Testis (tissue), 3 donors: ENCODE data around the gene R3HCC1L. TPM values are rescaled to one million over a fixed set of nuclear protein-coding genes. Genes with fewer than 3 reads are reported as not detected.

Source experiments
- DNase-seq: peaks from one replicate; pipeline ENCODE4 v3.0.0-alpha.2; 2019
- H3K27ac ChIP-seq, 2 donors: fragments of 200-600 bp; sonication (generic); one replicate each; pipeline ENCODE4 v1.5.1; 2019
- H3K27me3 ChIP-seq: fragments of 200-600 bp; sonication (generic); one replicate; pipeline ENCODE4 v1.5.1; 2019
- H3K36me3 ChIP-seq: fragments of 200-600 bp; sonication (generic); one replicate; pipeline ENCODE4 v1.5.1; 2017; ENCODE audit warnings: low read depth; ENCODE audit errors: missing control alignments
- H3K4me1 ChIP-seq: fragments of 200-600 bp; sonication (generic); one replicate; pipeline ENCODE4 v1.5.1; 2019
- H3K4me3 ChIP-seq, 2 donors: fragments of 200-600 bp; sonication (generic); one replicate each; pipeline ENCODE4 v1.5.1; 2017 to 2019
- H3K9me3 ChIP-seq: fragments of 200-600 bp; sonication (generic); one replicate; pipeline ENCODE4 v1.5.1; 2017
- POLR2A ChIP-seq: fragments of 450-650 bp; IDR thresholded peaks from one replicate; pipeline ENCODE4 v1.6.1; 2017; ENCODE audit warnings: antibody characterized with exemption, mild to moderate bottlenecking, moderate library complexity
- WGBS, 2 donors: methylation state at CpG; one replicate each; pipeline ENCODE4 v1.1.5; 2018; 5-methylcytosine and 5-hydroxymethylcytosine counted together
- intact Hi-C: fragments of 100-400 bp; cut with DNase I; formaldehyde crosslinking; loops from one replicate; pipeline ENCODE4 v1.15.1; 2023; ENCODE audit warnings: low total_unique reads
- polyA plus RNA-seq: library from polyadenylated mRNA; stranded (reverse); fragments of 350-450 nt; fragmentation: Illumina TruSeq; extraction: RNeasy Lipid Tissue Mini Kit (QIAGEN cat#74804); gene quantifications from one replicate; pipeline ENCODE4 v1.2.3, GENCODE V29; 2014; ENCODE audit warnings: low read depth, low replicate concordance; ENCODE audit not compliant: insufficient read depth
- total RNA-seq, 2 donors: library from RNA; depleted of rRNA; stranded (reverse); fragments of >200 nt; gene quantifications; one replicate each; pipeline ENCODE4 v1.2.3, GENCODE V29; 2016
- TF ChIP-seq, protein P1 (sequence below), 3 experiments: fragments of 450-650 bp in 2 of 3; fragments of 200-600 bp in 1 of 3; sonication (generic) in 1 of 3; IDR thresholded peaks; one replicate each; pipeline ENCODE4 v1.5.1; 2016 to 2019; ENCODE audit warnings: antibody characterized with exemption in 3 of 3, mild to moderate bottlenecking in 2 of 3, moderate library complexity in 1 of 3

Gene R3HCC1L
- total and polyA plus RNA-seq, 3 donors from 2014 or later, result 36.9 to 39.5 (median 38.5) TPM

GRCh38 chr10:98196985-98197384 is 62.5 kb downstream of the R3HCC1L start:
- Histone ChIP-seq H3K9me3 (no peaks in the 10 kb centered on the region), H3K4me3 (no peak overlapping the region), H3K27me3 (no peaks in the 10 kb centered on the region), H3K36me3 (no peaks in the 10 kb centered on the region), H3K4me1 (no peaks in the 10 kb centered on the region), H3K27ac (no peak overlapping the region)
- TF ChIP-seq, protein P1, sequence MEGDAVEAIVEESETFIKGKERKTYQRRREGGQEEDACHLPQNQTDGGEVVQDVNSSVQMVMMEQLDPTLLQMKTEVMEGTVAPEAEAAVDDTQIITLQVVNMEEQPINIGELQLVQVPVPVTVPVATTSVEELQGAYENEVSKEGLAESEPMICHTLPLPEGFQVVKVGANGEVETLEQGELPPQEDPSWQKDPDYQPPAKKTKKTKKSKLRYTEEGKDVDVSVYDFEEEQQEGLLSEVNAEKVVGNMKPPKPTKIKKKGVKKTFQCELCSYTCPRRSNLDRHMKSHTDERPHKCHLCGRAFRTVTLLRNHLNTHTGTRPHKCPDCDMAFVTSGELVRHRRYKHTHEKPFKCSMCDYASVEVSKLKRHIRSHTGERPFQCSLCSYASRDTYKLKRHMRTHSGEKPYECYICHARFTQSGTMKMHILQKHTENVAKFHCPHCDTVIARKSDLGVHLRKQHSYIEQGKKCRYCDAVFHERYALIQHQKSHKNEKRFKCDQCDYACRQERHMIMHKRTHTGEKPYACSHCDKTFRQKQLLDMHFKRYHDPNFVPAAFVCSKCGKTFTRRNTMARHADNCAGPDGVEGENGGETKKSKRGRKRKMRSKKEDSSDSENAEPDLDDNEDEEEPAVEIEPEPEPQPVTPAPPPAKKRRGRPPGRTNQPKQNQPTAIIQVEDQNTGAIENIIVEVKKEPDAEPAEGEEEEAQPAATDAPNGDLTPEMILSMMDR (IDR thresholded peaks at IDR 0.05), result no peak
- no peak for TF ChIP-seq POLR2A
- DNase-seq, result no peak
- 57 to 62% methylated on average over 6 of the region's 6 CpGs for WGBS, 2 donors
- intact Hi-C loops, result no loop called here

GRCh38 chr10:98201760-98202159 is 67.3 kb downstream of the R3HCC1L start:
- TF ChIP-seq, protein P1 (IDR thresholded peaks at IDR 0.05), result no peak
- TF ChIP-seq POLR2A, result no peak
- intact Hi-C loops, result no loop called here
- Histone ChIP-seq H3K36me3 (no peaks in the 10 kb centered on the region), H3K27ac (no peak overlapping the region), H3K9me3 (no peaks in the 10 kb centered on the region), H3K4me1 (no peaks in the 10 kb centered on the region), H3K4me3 (no peak overlapping the region), H3K27me3 (no peaks in the 10 kb centered on the region)
- no peak for DNase-seq
- WGBS, 2 donors, result 74 to 88% methylated on average over 5 of the region's 5 CpGs

DNA sequence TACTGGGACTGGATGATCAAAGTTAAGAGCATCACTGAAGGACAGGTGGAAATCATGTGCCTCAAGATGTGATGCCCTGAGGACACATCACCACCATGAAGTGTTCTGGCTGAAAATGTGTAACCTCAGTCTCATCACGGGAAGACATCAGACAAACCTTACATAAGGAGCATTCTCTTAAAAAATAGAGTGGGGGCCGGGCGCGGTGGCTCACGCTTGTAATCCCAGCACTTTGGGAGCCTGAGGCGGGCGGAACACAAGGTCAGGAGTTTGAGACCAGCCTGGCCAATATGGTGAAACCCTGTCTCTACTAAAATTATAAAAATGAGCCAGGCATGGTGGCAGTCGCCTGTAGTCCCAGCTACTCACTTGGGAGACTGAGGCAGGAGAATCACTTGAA is 67.9 kb downstream of the R3HCC1L start:
- no peak for DNase-seq
- TF ChIP-seq POLR2A, result no peak
- TF ChIP-seq, protein P1 (IDR thresholded peaks at IDR 0.05), result no peak
- no peaks in the 10 kb centered on the region for H3K36me3 ChIP-seq
- H3K4me3 ChIP-seq, result no peak overlapping the region
- H3K9me3 ChIP-seq, result no peaks in the 10 kb centered on the region
- 88 to 95% methylated on average over 8 of the region's 8 CpGs for WGBS, 2 donors
- H3K27ac ChIP-seq, result no peak overlapping the region
- no peaks in the 10 kb centered on the region for H3K4me1 ChIP-seq
- intact Hi-C loops, result no loop called here
- no peaks in the 10 kb centered on the region for H3K27me3 ChIP-seq

- 89 to 96% methylated on average over 2 of the region's 2 CpGs for WGBS, 2 donors
- intact Hi-C loops, result no loop called here
Measured at GRCh38 chr10:98205351-98205750, 70.9 kb downstream of the R3HCC1L start.

GRCh38 chr10:98208925-98209324 is 74.5 kb downstream of the R3HCC1L start:
- H3K27ac ChIP-seq, result no peak overlapping the region

More at GRCh38 chr10:98205351-98205750, 70.9 kb downstream of the R3HCC1L start:
- Histone ChIP-seq H3K27ac (no peak overlapping the region), H3K36me3 (no peaks in the 10 kb centered on the region), H3K9me3 (no peaks in the 10 kb centered on the region), H3K4me3 (no peak overlapping the region), H3K4me1 (no peaks in the 10 kb centered on the region), H3K27me3 (no peaks in the 10 kb centered on the region)
- DNase-seq, result no peak
- TF ChIP-seq, protein P1 (IDR thresholded peaks at IDR 0.05), result no peak
- TF ChIP-seq POLR2A, result no peak

More at GRCh38 chr10:98208925-98209324, 74.5 kb downstream of the R3HCC1L start:
- no peaks in the 10 kb centered on the region for H3K9me3 ChIP-seq
- H3K4me3 ChIP-seq, result no peak overlapping the region
- no peaks in the 10 kb centered on the region for H3K4me1 ChIP-seq
- intact Hi-C loops, result no loop called here
- WGBS, 2 donors, result 90 to 97% methylated on average over 2 of the region's 2 CpGs
- no peaks in the 10 kb centered on the region for H3K36me3 ChIP-seq
- no peaks in the 10 kb centered on the region for H3K27me3 ChIP-seq
- DNase-seq, result no peak
- no peak for TF ChIP-seq POLR2A
- TF ChIP-seq, protein P1 (IDR thresholded peaks at IDR 0.05), result no peak
